Measurements from ENCODE around the gene SH3BP2. TPM values are rescaled to one million over a fixed set of nuclear protein-coding genes. Genes with fewer than 3 reads are reported as not detected.

Gene SH3BP2
- total RNA-seq, 1 donor from 2014 or later = 43.2 TPM

- intact Hi-C loops (cut with micrococcal nuclease) = loop anchor here (1.0 kb wide), 1 partner anchor 10 kb away; no protein-coding TSS in a partner anchor
- Mint-ChIP-seq H3K27ac (peak overlapping the region; percentile 56), H3K4me3 (no peak overlapping the region), H3K27me3 (no peaks in the 10 kb centered on the region), H3K36me3 (ENCODE audit: low read depth) (no peaks in the 10 kb centered on the region), H3K9me3 (no peaks in the 10 kb centered on the region), H3K4me1 (peaks cover 82% of the 10 kb centered on the region)
- DNase-seq = peak; percentile 18
- no peak for ATAC-seq (ENCODE audit: low read depth)
- POLR2A ChIA-PET = interaction anchor here (0.5 kb wide), 1 partner anchor 61 kb away, joined by 9 read pairs; no protein-coding TSS in a partner anchor
- TF ChIP-seq CTCF (IDR thresholded peaks at IDR 0.05) = no peak
- CTCF ChIA-PET = no interaction called here
Observed at GRCh38 chr4:2791518-2792395, 1.1 kb upstream of the SH3BP2 start.

GRCh38 chr4:2792396-2792710 is 532 bp upstream of the SH3BP2 start:
- no peak for ATAC-seq (ENCODE audit: low read depth)
- TF ChIP-seq CTCF (IDR thresholded peaks at IDR 0.05) = no peak
- H3K27ac Mint-ChIP-seq = peak overlapping the region; percentile 24
- CTCF ChIA-PET = no interaction called here
- no peaks in the 10 kb centered on the region for H3K36me3 Mint-ChIP-seq (ENCODE audit: low read depth)
- DNase-seq = peak; percentile 20
- no peaks in the 10 kb centered on the region for H3K9me3 Mint-ChIP-seq
- H3K4me3 Mint-ChIP-seq = peak overlapping the region; percentile 50
- intact Hi-C loops (cut with micrococcal nuclease) = no loop called here
- H3K27me3 Mint-ChIP-seq = no peaks in the 10 kb centered on the region
- H3K4me1 Mint-ChIP-seq = peaks cover 82% of the 10 kb centered on the region
- POLR2A ChIA-PET = interaction anchor here (0.9 to 1.0 kb wide), 2 partner anchors 14 to 29 kb away, joined by 3 read pairs; no protein-coding TSS in a partner anchor

DNA sequence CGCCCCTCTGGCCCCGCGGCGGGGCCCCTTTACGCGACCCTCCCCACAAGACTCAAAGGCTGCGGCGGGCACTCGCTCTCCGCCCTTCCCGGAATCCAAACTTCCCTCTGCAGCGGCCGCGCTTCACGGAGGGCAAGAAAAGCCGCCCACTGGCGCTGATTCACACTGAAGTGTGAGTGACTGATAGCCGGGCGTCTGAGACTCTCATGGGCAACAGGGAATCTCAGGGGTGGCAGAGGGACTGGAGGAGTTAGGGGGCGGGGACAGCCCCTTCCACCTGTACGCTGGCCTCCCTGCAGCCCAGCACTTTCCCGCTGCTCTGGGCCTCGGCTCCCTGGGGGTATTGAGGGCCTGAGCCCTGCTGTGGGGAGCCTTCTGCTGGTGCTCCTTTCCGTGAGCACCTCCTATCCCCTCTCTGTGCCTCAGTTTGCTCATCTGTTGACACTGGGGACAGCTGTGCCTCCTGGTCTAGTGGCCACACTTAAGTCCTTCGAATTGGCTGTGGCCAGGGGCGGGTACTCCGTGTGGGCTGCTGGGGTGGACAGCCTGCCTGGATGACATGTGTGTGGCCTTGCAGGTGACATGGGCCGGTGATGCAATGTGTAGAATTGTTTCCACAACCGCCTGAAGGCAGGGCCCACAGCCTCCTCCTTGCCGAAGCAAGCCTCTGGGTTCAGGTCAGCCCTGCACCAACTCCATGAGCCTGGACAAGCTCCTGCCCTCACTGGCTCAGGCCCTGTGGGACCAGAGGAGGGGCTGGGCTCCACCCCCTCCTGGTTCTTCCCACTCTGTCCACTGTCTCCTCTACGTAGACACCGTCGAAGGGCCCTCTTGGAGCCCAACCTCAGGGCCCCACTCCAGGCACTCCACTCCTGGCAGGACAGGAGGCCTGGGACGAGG is 951 bp downstream of the SH3BP2 start:
- intact Hi-C loops (cut with micrococcal nuclease) = no loop called here
- no peak overlapping the region for H3K27ac Mint-ChIP-seq
- ChIA-PET POLR2A (interaction anchor here (0.7 to 1.1 kb wide), 2 partner anchors 8 to 12 kb away, joined by 3 read pairs; no protein-coding TSS in a partner anchor), CTCF (no interaction called here)
- H3K9me3 Mint-ChIP-seq = no peaks in the 10 kb centered on the region
- H3K4me3 Mint-ChIP-seq = peak overlapping the region; percentile 87
- DNase-seq = peak; percentile 30
- ATAC-seq (ENCODE audit: low read depth) = no peak
- no peaks in the 10 kb centered on the region for H3K36me3 Mint-ChIP-seq (ENCODE audit: low read depth)
- no peaks in the 10 kb centered on the region for H3K27me3 Mint-ChIP-seq
- TF ChIP-seq CTCF (IDR thresholded peaks at IDR 0.05) = no peak
- H3K4me1 Mint-ChIP-seq = peaks cover 82% of the 10 kb centered on the region

DNA sequence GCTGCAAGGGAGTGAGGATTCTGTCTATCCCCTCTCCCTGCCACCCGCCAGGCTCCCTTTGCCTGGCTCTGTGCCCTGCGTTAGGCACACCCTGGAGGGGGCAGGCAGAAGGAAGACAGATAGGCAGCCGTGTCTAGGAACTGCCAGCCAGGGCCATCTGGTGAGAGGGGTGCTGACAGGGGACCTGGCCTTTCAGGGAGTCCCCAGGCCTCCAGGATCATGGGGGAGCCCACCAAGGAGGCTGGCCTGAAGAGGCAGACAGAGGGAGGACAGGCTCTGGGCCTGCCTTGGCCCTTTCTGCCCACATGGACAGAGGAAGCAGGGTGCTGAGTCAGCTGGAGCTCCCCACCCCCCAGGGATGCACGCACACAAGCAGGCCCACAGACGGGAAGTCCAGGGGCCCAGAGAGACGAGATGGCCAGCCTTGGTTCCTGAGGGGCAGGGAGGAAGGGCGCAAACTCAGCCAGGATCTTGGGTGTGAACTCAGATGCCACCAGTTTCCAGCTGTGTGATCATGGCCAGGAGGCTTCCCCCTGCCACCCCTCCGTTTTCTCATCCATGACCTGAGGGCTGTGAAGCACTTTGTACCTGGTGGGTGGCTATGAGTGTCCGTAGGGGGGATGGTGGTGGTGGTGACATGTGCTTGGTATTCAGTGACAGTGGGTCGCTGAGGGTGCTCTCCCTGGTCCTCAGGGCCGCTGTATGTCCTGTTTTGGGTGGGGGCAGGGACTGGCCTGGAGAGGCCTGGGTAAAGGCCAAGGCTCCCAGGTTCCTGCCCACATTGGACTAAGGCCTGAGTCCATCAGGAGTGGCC is 1.8 kb downstream of the SH3BP2 start:
- ATAC-seq (ENCODE audit: low read depth) (no peak), DNase-seq (no peak)
- no peaks in the 10 kb centered on the region for H3K9me3 Mint-ChIP-seq
- H3K27ac Mint-ChIP-seq = no peak overlapping the region
- H3K4me1 Mint-ChIP-seq = peaks cover 81% of the 10 kb centered on the region
- POLR2A ChIA-PET = interaction anchor here (0.7 to 1.1 kb wide), 3 partner anchors 9 to 18 kb away, joined by 3 read pairs; no protein-coding TSS in a partner anchor
- intact Hi-C loops (cut with micrococcal nuclease) = no loop called here
- no peaks in the 10 kb centered on the region for H3K27me3 Mint-ChIP-seq
- peak overlapping the region; percentile 87 for H3K4me3 Mint-ChIP-seq
- H3K36me3 Mint-ChIP-seq (ENCODE audit: low read depth) = no peaks in the 10 kb centered on the region
- no peak for TF ChIP-seq CTCF (IDR thresholded peaks at IDR 0.05)
- CTCF ChIA-PET = no interaction called here

Measured in activated B cell treated with CpG ODN at 0.5 μM for 24 hours (primary cell).